Vagina (tissue), 2 donors: ENCODE data around the gene OXNAD1. TPM values are rescaled to one million over a fixed set of nuclear protein-coding genes. Genes with fewer than 3 reads are reported as not detected.

Experiments used
- DNase-seq, 2 donors: peaks; one replicate each; pipeline ENCODE4 v3.0.0-alpha.2; 2017; ENCODE audit errors: extremely low spot score in 2 of 2
- H3K27ac ChIP-seq: fragments of 200-600 bp; sonication (generic); one replicate; pipeline ENCODE4 v1.5.1; 2019
- H3K27me3 ChIP-seq: fragments of 200-600 bp; sonication (generic); one replicate; pipeline ENCODE4 v1.5.1; 2019
- H3K36me3 ChIP-seq, 2 donors: fragments of 200-600 bp; sonication (generic); one replicate each; pipeline ENCODE4 v1.5.1; 2017 to 2019
- H3K4me1 ChIP-seq: fragments of 200-600 bp; sonication (generic); one replicate; pipeline ENCODE4 v1.5.1; 2019
- H3K4me3 ChIP-seq, 2 donors: fragments of 200-600 bp; sonication (generic); 1 replicate in 1 of 2; 2 replicates in 1 of 2; pipeline ENCODE4 v1.5.1; 2016 to 2019
- H3K9me3 ChIP-seq: fragments of 200-600 bp; sonication (generic); one replicate; pipeline ENCODE4 v1.5.1; 2019
- POLR2A ChIP-seq, 2 donors: fragments of 450-650 bp; IDR thresholded peaks; one replicate each; pipeline ENCODE4 v1.6.1; 2017; ENCODE audit warnings: antibody characterized with exemption in 2 of 2, mild to moderate bottlenecking in 2 of 2, moderate library complexity in 2 of 2
- POLR2AphosphoS5 ChIP-seq, 2 donors: sonication (generic); formaldehyde crosslinking; IDR thresholded peaks; one replicate each; pipeline ENCODE4 v1.9.0; 2017; ENCODE audit warnings: antibody characterized with exemption in 2 of 2, mild to moderate bottlenecking in 2 of 2, low read depth in 1 of 2; ENCODE audit not compliant: insufficient read depth in 1 of 2
- intact Hi-C: fragments of 100-400 bp; cut with DNase I; formaldehyde crosslinking; loops from one replicate; pipeline ENCODE4 v1.15.1; 2023
- total RNA-seq: library from RNA; depleted of rRNA; stranded (reverse); fragments of >200 nt; gene quantifications from one replicate; pipeline ENCODE4 v1.2.3, GENCODE V29; 2016
- TF ChIP-seq, protein P1 (sequence below), 3 experiments: fragments of 450-650 bp in 2 of 3; fragments of 200-600 bp in 1 of 3; sonication (generic) in 1 of 3; IDR thresholded peaks; one replicate each; pipeline ENCODE4 v1.5.1; 2017 to 2019; ENCODE audit warnings: antibody characterized with exemption in 3 of 3, mild to moderate bottlenecking in 2 of 3, moderate library complexity in 2 of 3

Gene OXNAD1
- total RNA-seq, 1 donor from 2014 or later = 30.0 TPM

DNA sequence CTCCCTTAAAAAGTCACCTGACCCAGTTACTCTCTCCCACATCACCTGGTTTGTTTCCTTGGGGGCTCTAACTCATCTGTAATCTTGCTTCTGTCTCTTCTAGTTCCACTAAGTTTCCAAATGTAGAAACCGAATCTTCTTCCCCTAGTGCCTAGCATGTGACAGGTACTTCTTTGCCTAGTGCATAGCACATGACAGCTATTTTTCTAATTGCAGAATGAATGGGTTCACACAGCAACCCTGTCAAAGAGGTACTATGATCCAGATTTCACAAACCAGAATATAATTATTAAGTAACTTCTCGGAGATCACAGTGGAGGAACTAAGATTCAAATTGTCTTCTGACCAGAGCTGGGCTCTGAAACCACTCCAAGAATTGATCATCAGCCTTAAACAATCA lies 7.7 kb upstream of the OXNAD1 start:
- Histone ChIP-seq H3K4me3 (no peak overlapping the region), H3K36me3 (peaks cover 2 to 17% of the 10 kb centered on the region in 2 donors), H3K9me3 (no peaks in the 10 kb centered on the region), H3K27me3 (no peaks in the 10 kb centered on the region), H3K27ac (no peak overlapping the region), H3K4me1 (peaks cover 6% of the 10 kb centered on the region)
- TF ChIP-seq, protein P1, sequence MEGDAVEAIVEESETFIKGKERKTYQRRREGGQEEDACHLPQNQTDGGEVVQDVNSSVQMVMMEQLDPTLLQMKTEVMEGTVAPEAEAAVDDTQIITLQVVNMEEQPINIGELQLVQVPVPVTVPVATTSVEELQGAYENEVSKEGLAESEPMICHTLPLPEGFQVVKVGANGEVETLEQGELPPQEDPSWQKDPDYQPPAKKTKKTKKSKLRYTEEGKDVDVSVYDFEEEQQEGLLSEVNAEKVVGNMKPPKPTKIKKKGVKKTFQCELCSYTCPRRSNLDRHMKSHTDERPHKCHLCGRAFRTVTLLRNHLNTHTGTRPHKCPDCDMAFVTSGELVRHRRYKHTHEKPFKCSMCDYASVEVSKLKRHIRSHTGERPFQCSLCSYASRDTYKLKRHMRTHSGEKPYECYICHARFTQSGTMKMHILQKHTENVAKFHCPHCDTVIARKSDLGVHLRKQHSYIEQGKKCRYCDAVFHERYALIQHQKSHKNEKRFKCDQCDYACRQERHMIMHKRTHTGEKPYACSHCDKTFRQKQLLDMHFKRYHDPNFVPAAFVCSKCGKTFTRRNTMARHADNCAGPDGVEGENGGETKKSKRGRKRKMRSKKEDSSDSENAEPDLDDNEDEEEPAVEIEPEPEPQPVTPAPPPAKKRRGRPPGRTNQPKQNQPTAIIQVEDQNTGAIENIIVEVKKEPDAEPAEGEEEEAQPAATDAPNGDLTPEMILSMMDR (IDR thresholded peaks at IDR 0.05) = no peak
- TF ChIP-seq POLR2A (IDR thresholded peaks at IDR 0.05) = no peak
- no peak for TF ChIP-seq POLR2AphosphoS5 (IDR thresholded peaks at IDR 0.05; ENCODE audit: insufficient read depth in 1 of 2, low read depth in 1 of 2)
- DNase-seq = no peak
- intact Hi-C loops = no loop called here

DNA sequence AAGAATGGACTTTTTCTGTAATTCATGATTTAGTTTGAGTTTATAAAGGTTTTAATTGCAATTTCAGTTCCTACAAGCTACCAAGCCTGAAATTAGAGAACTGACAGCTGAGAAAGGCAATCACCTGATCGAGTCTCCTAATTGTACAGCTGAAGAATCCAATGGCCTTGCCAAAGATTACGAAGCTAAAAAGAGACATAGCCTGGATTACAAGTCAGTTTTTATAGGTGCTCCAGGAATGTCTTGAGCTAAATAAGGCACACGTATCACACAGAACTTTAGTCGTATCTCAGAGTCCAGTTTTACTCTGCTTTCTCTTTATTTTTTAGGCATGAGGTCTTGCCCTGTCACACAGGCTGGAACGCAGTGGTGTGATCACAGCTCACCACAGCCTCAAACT lies 6.8 kb upstream of the OXNAD1 start:
- Histone ChIP-seq H3K27me3 (no peaks in the 10 kb centered on the region), H3K36me3 (peaks cover 2 to 17% of the 10 kb centered on the region in 2 donors), H3K4me3 (no peak overlapping the region), H3K4me1 (peaks cover 15% of the 10 kb centered on the region), H3K9me3 (no peaks in the 10 kb centered on the region), H3K27ac (no peak overlapping the region)
- no peak for TF ChIP-seq POLR2A (IDR thresholded peaks at IDR 0.05)
- TF ChIP-seq, protein P1 (IDR thresholded peaks at IDR 0.05) = no peak
- no peak for TF ChIP-seq POLR2AphosphoS5 (IDR thresholded peaks at IDR 0.05; ENCODE audit: insufficient read depth in 1 of 2, low read depth in 1 of 2)
- no peak for DNase-seq
- intact Hi-C loops = no loop called here

- Histone ChIP-seq H3K4me3 (no peak overlapping the region), H3K27me3 (no peaks in the 10 kb centered on the region), H3K4me1 (peaks cover 22% of the 10 kb centered on the region), H3K27ac (no peak overlapping the region), H3K36me3 (peaks cover 2 to 17% of the 10 kb centered on the region in 2 donors), H3K9me3 (no peaks in the 10 kb centered on the region)
- TF ChIP-seq, protein P1 (IDR thresholded peaks at IDR 0.05) = no peak
- TF ChIP-seq POLR2A (IDR thresholded peaks at IDR 0.05) = no peak
- TF ChIP-seq POLR2AphosphoS5 (IDR thresholded peaks at IDR 0.05; ENCODE audit: insufficient read depth in 1 of 2, low read depth in 1 of 2) = no peak
- no peak for DNase-seq
- intact Hi-C loops = no loop called here
These were observed 6.1 kb upstream of the OXNAD1 start for GRCh38 chr3:16258866-16259265.

- H3K27ac ChIP-seq = no peak overlapping the region
- H3K36me3 ChIP-seq = peaks cover 2 to 17% of the 10 kb centered on the region in 2 donors
- peaks cover 27% of the 10 kb centered on the region for H3K4me1 ChIP-seq
- DNase-seq = no peak
- intact Hi-C loops = no loop called here
- no peaks in the 10 kb centered on the region for H3K27me3 ChIP-seq
- no peak overlapping the region for H3K4me3 ChIP-seq
- no peaks in the 10 kb centered on the region for H3K9me3 ChIP-seq
- TF ChIP-seq, protein P1 (IDR thresholded peaks at IDR 0.05) = no peak
- TF ChIP-seq POLR2AphosphoS5 (IDR thresholded peaks at IDR 0.05; ENCODE audit: insufficient read depth in 1 of 2, low read depth in 1 of 2) = no peak
- no peak for TF ChIP-seq POLR2A (IDR thresholded peaks at IDR 0.05)
These were observed 5.0 kb upstream of the OXNAD1 start for GRCh38 chr3:16260046-16260445.

- no peak for DNase-seq
- Histone ChIP-seq H3K36me3 (peaks cover 2 to 17% of the 10 kb centered on the region in 2 donors), H3K4me3 (no peak overlapping the region), H3K27ac (no peak overlapping the region), H3K9me3 (no peaks in the 10 kb centered on the region), H3K27me3 (no peaks in the 10 kb centered on the region), H3K4me1 (peaks cover 45% of the 10 kb centered on the region)
- intact Hi-C loops = no loop called here
- TF ChIP-seq POLR2A (IDR thresholded peaks at IDR 0.05) (no peak), POLR2AphosphoS5 (IDR thresholded peaks at IDR 0.05; ENCODE audit: insufficient read depth in 1 of 2, low read depth in 1 of 2) (no peak)
- TF ChIP-seq, protein P1 (IDR thresholded peaks at IDR 0.05) = no peak
These were observed 2.8 kb upstream of the OXNAD1 start for GRCh38 chr3:16262174-16262573.
